ENCODE measurements around the gene SAC3D1.

Gene SAC3D1

DNA sequence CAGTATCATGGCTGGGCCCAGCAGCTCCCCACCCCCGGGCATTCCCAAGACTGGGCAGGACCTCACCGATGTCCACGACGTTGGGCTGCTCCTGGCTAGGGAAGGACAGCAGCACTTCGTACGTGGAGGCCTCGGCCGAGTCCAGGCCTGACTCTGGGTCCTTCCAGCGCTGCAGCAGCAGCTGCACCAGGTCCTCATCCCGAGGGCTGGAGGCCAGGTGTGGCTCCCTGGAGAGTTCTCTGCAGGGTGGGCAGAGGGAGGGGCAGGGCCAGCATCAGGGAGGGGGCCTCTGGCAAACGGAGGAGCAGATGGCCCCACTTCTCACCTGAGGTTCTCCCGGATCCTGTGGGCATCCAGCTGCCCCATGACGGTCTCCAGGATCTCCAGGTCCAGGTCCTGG is 17.0 kb downstream of the SAC3D1 start:
- DNase-seq (ENCODE audit: low read depth), result no peak
- TF ChIP-seq CTCF (IDR thresholded peaks at IDR 0.05; ENCODE audit: control insufficient read depth, extremely low read depth, insufficient read depth), result no peak
- H3K4me3 ChIP-seq (ENCODE audit: low read depth, low read length), result no peak overlapping the region

DNA sequence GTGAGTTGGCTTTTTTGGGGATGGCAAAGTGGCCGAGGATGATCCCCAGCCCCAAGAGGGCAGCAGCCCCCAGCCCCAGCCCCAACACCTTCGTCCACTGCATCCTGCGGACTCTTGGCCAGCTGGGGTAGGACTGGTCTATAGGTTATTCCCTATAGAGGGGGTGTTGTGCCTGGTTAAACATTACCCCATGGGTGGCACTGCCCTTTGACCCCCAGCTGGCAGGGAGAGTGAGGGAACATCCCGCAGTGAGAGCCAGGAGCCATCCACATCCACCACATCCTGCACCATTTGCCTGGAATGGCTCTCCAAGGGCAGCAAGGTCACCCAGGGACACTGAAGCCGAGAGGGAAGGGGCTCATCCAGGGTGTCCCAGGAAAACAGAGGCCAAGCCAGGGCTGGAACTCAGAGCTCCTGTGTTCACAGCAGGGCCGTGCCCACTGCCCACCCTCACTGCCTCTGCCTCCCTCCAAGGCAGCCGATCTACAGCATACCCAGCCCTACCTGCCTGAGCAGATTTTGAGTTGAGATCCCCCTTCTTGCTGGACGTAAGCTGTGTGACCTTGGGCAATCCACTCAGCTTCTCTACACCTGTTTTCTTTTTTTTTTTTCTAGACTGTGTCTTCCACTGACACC is 17.5 kb downstream of the SAC3D1 start, which contains the start of gene NAALADL1:
TSS of gene NAALADL1 (minus strand) at position 135 of the 636 bp plus-strand sequence. CDS start at position 103, 32 bp downstream.
- no peak for DNase-seq (ENCODE audit: low read depth)
- TF ChIP-seq CTCF (IDR thresholded peaks at IDR 0.05; ENCODE audit: control insufficient read depth, extremely low read depth, insufficient read depth), result no peak
- H3K4me3 ChIP-seq (ENCODE audit: low read depth, low read length), result no peak within 1 kb of the TSS

DNA sequence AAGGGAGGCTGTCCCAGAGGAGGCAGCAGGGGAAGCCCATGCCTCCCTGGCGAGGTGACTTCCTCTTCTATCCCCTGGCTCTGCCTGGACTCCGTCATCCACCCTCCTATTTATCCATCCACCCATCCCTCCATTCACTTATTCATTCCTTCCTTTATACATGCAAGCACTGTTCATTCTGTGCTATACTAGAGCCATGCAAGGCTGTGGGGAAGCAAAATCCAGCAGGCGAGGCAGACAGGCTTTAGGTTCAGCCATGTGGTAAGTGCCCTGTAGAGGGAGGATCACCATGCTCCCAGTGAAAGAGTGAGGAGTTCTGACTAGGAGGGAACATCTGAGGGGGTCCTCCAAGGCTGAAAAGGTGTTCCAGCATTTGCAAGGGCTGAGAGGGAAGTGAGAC is 18.5 kb downstream of the SAC3D1 start:
- TF ChIP-seq CTCF (IDR thresholded peaks at IDR 0.05; ENCODE audit: control insufficient read depth, extremely low read depth, insufficient read depth), result no peak
- no peak overlapping the region for H3K4me3 ChIP-seq (ENCODE audit: low read depth, low read length)
- DNase-seq (ENCODE audit: low read depth), result no peak

DNA sequence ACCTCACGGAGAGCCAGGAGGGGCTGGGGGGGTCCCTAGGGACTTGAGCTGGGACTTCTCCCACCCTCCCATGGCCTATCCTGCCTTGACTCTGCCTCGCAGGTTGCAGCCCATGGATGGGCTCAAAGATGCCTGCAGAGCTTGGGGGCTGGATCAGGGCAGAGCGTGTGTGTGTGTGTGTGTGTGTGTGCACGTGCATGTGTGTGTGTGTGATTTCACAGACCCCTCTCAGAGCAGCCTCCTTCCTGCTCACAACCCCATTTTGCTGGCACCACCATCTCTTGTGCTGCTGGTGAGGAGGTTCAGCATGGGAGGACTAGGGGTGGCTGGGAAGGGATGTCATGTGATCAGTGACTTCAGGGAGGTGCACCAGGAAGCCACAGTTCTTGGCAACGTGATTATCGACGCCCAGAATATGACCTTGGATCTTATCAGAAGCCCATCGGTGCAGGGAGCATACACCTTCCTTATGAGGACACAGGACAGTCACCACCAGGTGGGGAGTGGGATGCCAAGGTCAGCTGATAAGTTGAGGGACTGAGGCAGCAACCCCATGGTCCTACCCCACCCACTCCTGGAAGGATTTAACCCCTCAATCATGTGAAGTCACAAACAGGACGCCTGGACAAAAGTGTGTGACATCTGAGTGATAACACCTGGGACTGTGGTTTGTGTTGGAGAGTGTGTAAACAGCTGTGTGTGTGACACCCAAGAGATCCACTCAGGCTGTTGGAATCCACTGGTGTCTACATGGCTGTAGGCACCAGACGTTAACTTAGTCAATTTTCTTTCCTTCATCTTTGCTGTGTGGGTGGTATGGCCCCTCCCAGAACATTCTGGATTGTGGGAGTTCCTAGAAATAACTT is 19.2 kb downstream of the SAC3D1 start:
- DNase-seq (ENCODE audit: low read depth), result no peak
- no peak for TF ChIP-seq CTCF (IDR thresholded peaks at IDR 0.05; ENCODE audit: control insufficient read depth, extremely low read depth, insufficient read depth)
- H3K4me3 ChIP-seq (ENCODE audit: low read depth, low read length), result no peak overlapping the region

DNA sequence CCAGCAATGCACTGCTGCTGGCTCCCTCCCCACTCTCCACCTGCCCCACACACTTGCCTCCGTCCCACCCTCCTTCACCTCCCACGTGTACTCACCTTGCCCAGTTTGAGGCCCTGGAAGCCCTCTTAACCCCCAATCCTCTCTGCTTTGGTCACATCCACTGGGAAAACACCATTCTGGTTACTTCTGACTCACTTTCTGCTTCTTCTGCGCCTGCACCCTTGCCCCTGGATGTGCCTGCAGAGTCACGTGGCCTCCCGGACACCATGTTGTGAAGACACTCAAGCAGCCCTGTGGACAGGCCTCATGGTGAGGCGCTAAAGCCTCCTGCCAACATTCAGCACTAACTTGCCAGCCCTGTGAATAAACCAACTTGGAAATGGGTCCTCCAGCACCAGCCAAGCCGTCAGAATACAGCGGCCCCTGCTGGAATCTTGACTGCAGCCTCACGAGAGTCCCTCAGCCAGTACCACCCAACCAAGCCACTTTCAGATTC is 20.0 kb downstream of the SAC3D1 start:
- DNase-seq (ENCODE audit: low read depth), result no peak
- no peak overlapping the region for H3K4me3 ChIP-seq (ENCODE audit: low read depth, low read length)
- no peak for TF ChIP-seq CTCF (IDR thresholded peaks at IDR 0.05; ENCODE audit: control insufficient read depth, extremely low read depth, insufficient read depth)

GRCh38 chr11:65063532-65063931 is 22.5 kb downstream of the SAC3D1 start:
- no peak overlapping the region for H3K4me3 ChIP-seq (ENCODE audit: low read depth, low read length)
- no peak for DNase-seq (ENCODE audit: low read depth)
- no peak for TF ChIP-seq CTCF (IDR thresholded peaks at IDR 0.05; ENCODE audit: control insufficient read depth, extremely low read depth, insufficient read depth)
